IPS DF 6.9 (cell line): ENCODE measurements around the gene APOC3.

Source experiments
- DNase-seq: peaks from one replicate; pipeline ENCODE4 v3.0.0-alpha.2; 2013; ENCODE audit warnings: low read depth, low spot score
- H3K27ac ChIP-seq: one replicate; pipeline ENCODE4 v1.5.1; 2013; ENCODE audit warnings: low read length, control low read depth
- H3K27me3 ChIP-seq: 2 replicates; pipeline ENCODE4 v1.6.1; 2013; ENCODE audit warnings: mild to moderate bottlenecking, low read length; ENCODE audit not compliant: control insufficient read depth, insufficient read depth
- H3K36me3 ChIP-seq: 2 replicates; pipeline ENCODE4 v1.6.1; 2013; ENCODE audit warnings: low read length; ENCODE audit not compliant: control insufficient read depth, insufficient read depth
- H3K4me1 ChIP-seq: 2 replicates; pipeline ENCODE4 v1.6.1; 2013; ENCODE audit warnings: low read length; ENCODE audit not compliant: control insufficient read depth, insufficient read depth
- H3K4me3 ChIP-seq: 2 replicates; pipeline ENCODE4 v1.5.1; 2013; ENCODE audit warnings: mild to moderate bottlenecking, low read length
- H3K9me3 ChIP-seq: 2 replicates; pipeline ENCODE4 v1.6.1; 2013; ENCODE audit warnings: low read length, inconsistent platforms; ENCODE audit not compliant: control insufficient read depth, insufficient read depth
- WGBS: extraction: QIAGEN DNeasy Blood & Tissue Kit; methylation state at CpG from one replicate; pipeline ENCODE4 v1.1.7; 2013; ENCODE audit warnings: mixed read lengths, missing lambda C conversion rate; ENCODE audit not compliant: insufficient read length, insufficient coverage; 5-methylcytosine and 5-hydroxymethylcytosine counted together

APOC3 gene

GRCh38 chr11:116861539-116861938 is 31.8 kb downstream of the APOC3 start:
- Histone ChIP-seq H3K4me3 (no peak overlapping the region), H3K9me3 (no peaks in the 10 kb centered on the region), H3K27me3 (no peaks in the 10 kb centered on the region), H3K27ac (no peak overlapping the region), H3K4me1 (no peaks in the 10 kb centered on the region), H3K36me3 (peaks cover 16% of the 10 kb centered on the region; the same call in 1 of the 2 replicates)
- DNase-seq, result no peak
- no CpG with 5 or more reads among the region's 1 CpG for WGBS

GRCh38 chr11:116862185-116862584 is 32.5 kb downstream of the APOC3 start:
- no peaks in the 10 kb centered on the region for H3K9me3 ChIP-seq

GRCh38 chr11:116862951-116863350 is 33.2 kb downstream of the APOC3 start:
- H3K36me3 ChIP-seq, result peaks cover 19% of the 10 kb centered on the region; the same call in 1 of the 2 replicates
- WGBS, result no CpG with 5 or more reads among the region's 3 CpGs
- H3K4me1 ChIP-seq, result no peaks in the 10 kb centered on the region

More at GRCh38 chr11:116862185-116862584, 32.5 kb downstream of the APOC3 start:
- DNase-seq, result no peak
- Histone ChIP-seq H3K27me3 (no peaks in the 10 kb centered on the region), H3K4me1 (no peaks in the 10 kb centered on the region), H3K4me3 (no peak overlapping the region), H3K36me3 (peaks cover 16% of the 10 kb centered on the region; the same call in 1 of the 2 replicates), H3K27ac (no peak overlapping the region)
- WGBS, result no CpG with 5 or more reads among the region's 3 CpGs

GRCh38 chr11:116864531-116864930 is 34.8 kb downstream of the APOC3 start:
- Histone ChIP-seq H3K27me3 (no peaks in the 10 kb centered on the region), H3K9me3 (no peaks in the 10 kb centered on the region), H3K27ac (no peak overlapping the region), H3K36me3 (peaks cover 7% of the 10 kb centered on the region; the same call in 1 of the 2 replicates), H3K4me1 (no peaks in the 10 kb centered on the region), H3K4me3 (no peak overlapping the region)
- no peak for DNase-seq
- no CpG with 5 or more reads among the region's 5 CpGs for WGBS

More at GRCh38 chr11:116862951-116863350, 33.2 kb downstream of the APOC3 start:
- Histone ChIP-seq H3K27me3 (no peaks in the 10 kb centered on the region), H3K9me3 (no peaks in the 10 kb centered on the region), H3K27ac (no peak overlapping the region), H3K4me3 (no peak overlapping the region)
- no peak for DNase-seq

- no peak for DNase-seq
- Histone ChIP-seq H3K4me1 (no peaks in the 10 kb centered on the region), H3K9me3 (no peaks in the 10 kb centered on the region), H3K4me3 (no peak overlapping the region), H3K27ac (no peak overlapping the region), H3K27me3 (no peaks in the 10 kb centered on the region), H3K36me3 (peaks cover 7% of the 10 kb centered on the region; the same call in 1 of the 2 replicates)
- no CpG with 5 or more reads among the region's 1 CpG for WGBS
Measured at GRCh38 chr11:116865696-116866095, 36.0 kb downstream of the APOC3 start.

- no peaks in the 10 kb centered on the region for H3K4me1 ChIP-seq
- H3K27ac ChIP-seq, result no peak overlapping the region
- peaks cover 3% of the 10 kb centered on the region; the same call in 1 of the 2 replicates for H3K36me3 ChIP-seq
- DNase-seq, result no peak
- no peaks in the 10 kb centered on the region for H3K27me3 ChIP-seq
- no peaks in the 10 kb centered on the region for H3K9me3 ChIP-seq
- no CpG with 5 or more reads among the region's 6 CpGs for WGBS
- no peak overlapping the region for H3K4me3 ChIP-seq
Measured at GRCh38 chr11:116866804-116867455, 37.2 kb downstream of the APOC3 start.

- Histone ChIP-seq H3K4me1 (no peaks in the 10 kb centered on the region), H3K9me3 (no peaks in the 10 kb centered on the region), H3K4me3 (no peak overlapping the region), H3K27ac (no peak overlapping the region), H3K36me3 (peaks cover 3% of the 10 kb centered on the region; the same call in 1 of the 2 replicates), H3K27me3 (no peaks in the 10 kb centered on the region)
- DNase-seq, result no peak
- no CpG with 5 or more reads among the region's 11 CpGs for WGBS
Measured at GRCh38 chr11:116867619-116868018, 37.9 kb downstream of the APOC3 start.

GRCh38 chr11:116868066-116868465 is 38.4 kb downstream of the APOC3 start:
- H3K36me3 ChIP-seq, result peaks cover 3% of the 10 kb centered on the region; the same call in 1 of the 2 replicates
- no peaks in the 10 kb centered on the region for H3K9me3 ChIP-seq
- no CpG with 5 or more reads among the region's 3 CpGs for WGBS

GRCh38 chr11:116869610-116870009 is 39.9 kb downstream of the APOC3 start:
- Histone ChIP-seq H3K4me3 (no peak overlapping the region), H3K27ac (no peak overlapping the region), H3K9me3 (no peaks in the 10 kb centered on the region), H3K4me1 (no peaks in the 10 kb centered on the region), H3K27me3 (no peaks in the 10 kb centered on the region), H3K36me3 (peaks cover 7% of the 10 kb centered on the region; the same call in 1 of the 2 replicates)
- DNase-seq, result no peak
- WGBS, result no CpG with 5 or more reads among the region's 4 CpGs

More at GRCh38 chr11:116868066-116868465, 38.4 kb downstream of the APOC3 start:
- no peaks in the 10 kb centered on the region for H3K4me1 ChIP-seq
- DNase-seq, result no peak
- H3K27ac ChIP-seq, result no peak overlapping the region
- H3K4me3 ChIP-seq, result no peak overlapping the region
- H3K27me3 ChIP-seq, result no peaks in the 10 kb centered on the region

GRCh38 chr11:116870054-116870453 is 40.3 kb downstream of the APOC3 start:
- Histone ChIP-seq H3K27ac (no peak overlapping the region), H3K36me3 (peaks cover 7% of the 10 kb centered on the region; the same call in 1 of the 2 replicates), H3K4me1 (no peaks in the 10 kb centered on the region), H3K27me3 (no peaks in the 10 kb centered on the region), H3K4me3 (no peak overlapping the region), H3K9me3 (no peaks in the 10 kb centered on the region)
- WGBS, result no CpG with 5 or more reads among the region's 3 CpGs
- no peak for DNase-seq

- H3K36me3 ChIP-seq, result peaks cover 7% of the 10 kb centered on the region; the same call in 1 of the 2 replicates
- no peaks in the 10 kb centered on the region for H3K27me3 ChIP-seq
- no peaks in the 10 kb centered on the region for H3K4me1 ChIP-seq
- H3K4me3 ChIP-seq, result no peak overlapping the region
- DNase-seq, result no peak
- no peaks in the 10 kb centered on the region for H3K9me3 ChIP-seq
- no CpG with 5 or more reads among the region's 3 CpGs for WGBS
- no peak overlapping the region for H3K27ac ChIP-seq
Measured at GRCh38 chr11:116871248-116871647, 41.5 kb downstream of the APOC3 start.
